Measurements from ENCODE around the gene GPNMB.

GRCh38 chr7:23204241-23204640 lies 42.3 kb upstream of the GPNMB start:
- no peak for TF ChIP-seq CTCF (conservative IDR thresholded peaks at IDR 0.05)
- TF ChIP-seq EZH2 (IDR thresholded peaks at IDR 0.05; ENCODE audit: low read depth), result no peak
